ENCODE measurements around the gene CD8B.

CD8B gene

GRCh38 chr2:86794861-86795260 lies 66.8 kb downstream of the CD8B start:
- no peak for ATAC-seq

GRCh38 chr2:86793752-86794151 lies 67.9 kb downstream of the CD8B start:
- ATAC-seq = no peak

- ATAC-seq = no peak
These were observed 70.1 kb downstream of the CD8B start for GRCh38 chr2:86791573-86791972.

- peak; percentile 22 to 48 for ATAC-seq
These were observed 70.8 kb downstream of the CD8B start, which contains the start of gene CD8A for GRCh38 chr2:86790676-86791572. TSS of gene CD8A (minus strand) at chr2:86790913. CDS start at chr2:86790825, 88 bp downstream.

- no peak for ATAC-seq
These were observed 71.5 kb downstream of the CD8B start for GRCh38 chr2:86790134-86790675.

GRCh38 chr2:86789687-86790133 lies 72.0 kb downstream of the CD8B start:
- ATAC-seq = no peak

GRCh38 chr2:86788881-86789686 lies 72.6 kb downstream of the CD8B start:
- no peak for ATAC-seq

- ATAC-seq = no peak
These were observed 73.5 kb downstream of the CD8B start for GRCh38 chr2:86788165-86788564.

- ATAC-seq = no peak
These were observed 74.0 kb downstream of the CD8B start for GRCh38 chr2:86787736-86788135.

- ATAC-seq = peak in 1 of 2 donors; percentile 12
These were observed 75.6 kb downstream of the CD8B start for GRCh38 chr2:86786001-86786536.

- peak in 1 of 2 donors; percentile 30 for ATAC-seq
These were observed 76.2 kb downstream of the CD8B start for GRCh38 chr2:86785456-86785855.

GRCh38 chr2:86783615-86784339 lies 77.9 kb downstream of the CD8B start:
- ATAC-seq = peak; percentile 21 to 53

- no peak for ATAC-seq
These were observed 78.9 kb downstream of the CD8B start for GRCh38 chr2:86782748-86783147.

- no peak for ATAC-seq
These were observed 80.3 kb downstream of the CD8B start for GRCh38 chr2:86781363-86781762.

- no peak for ATAC-seq
These were observed 81.7 kb downstream of the CD8B start for GRCh38 chr2:86779971-86780370.

- no peak for ATAC-seq
These were observed 82.7 kb downstream of the CD8B start for GRCh38 chr2:86778957-86779356.

- ATAC-seq = no peak
These were observed 85.2 kb downstream of the CD8B start for GRCh38 chr2:86776532-86776931.

- no peak for ATAC-seq
These were observed 86.3 kb downstream of the CD8B start for GRCh38 chr2:86775338-86775737.

- no peak for ATAC-seq
These were observed 86.8 kb downstream of the CD8B start for GRCh38 chr2:86774862-86775261.

GRCh38 chr2:86772611-86773010 lies 89.1 kb downstream of the CD8B start:
- ATAC-seq = no peak

- no peak for ATAC-seq
These were observed 90.8 kb downstream of the CD8B start for GRCh38 chr2:86770816-86771301.

- no peak for ATAC-seq
These were observed 91.8 kb downstream of the CD8B start for GRCh38 chr2:86769838-86770237.

Measured in activated CD4-positive, CD25-positive, alpha-beta regulatory T cell treated with anti-CD3 and anti-CD28 coated beads, Interleukin-2, amount 50 U/mL, for 24 hours (primary cell).